ENCODE results near the gene DPH7. TPM values are rescaled to one million over a fixed set of nuclear protein-coding genes. Genes with fewer than 3 reads are reported as not detected.

Gene DPH7
- total and polyA plus RNA-seq, 2 of the 8 experiments (the other 6 are each of a cell fraction or from before 2014, with no cell fraction given), result 44.6 to 45.5 TPM

GRCh38 chr9:137550231-137550621 is 28.5 kb downstream of the DPH7 start, which contains the start of gene PNPLA7:
Gene PNPLA7, minus strand, starts transcription at chr9:137550402. Its CDS starts 205 bp downstream, at chr9:137550197.
- no peak within 1 kb of the TSS for H2BK12ac ChIP-seq (ENCODE audit: low read depth, low read length)
- H4K91ac ChIP-seq (replicated peaks; ENCODE audit: insufficient read length, low read length), result peak within 1 kb of the TSS; percentile 65
- H3K79me1 ChIP-seq (ENCODE audit: low read depth, low read length), result peaks cover 5% of the 10 kb centered on the region; the same call in 1 of the 2 replicates
- H2BK120ac ChIP-seq (replicated peaks; ENCODE audit: low read depth, low read length), result no peak within 1 kb of the TSS
- no peaks in the 10 kb centered on the region for H3K27me3 ChIP-seq (replicated peaks in 1 of 4; ENCODE audit: control insufficient read depth in 3 of 4, extremely low read depth in 1 of 4, insufficient read depth in 3 of 4, low read length in 3 of 4)
- peak within 1 kb of the TSS; percentile 25; the same call in 1 of the 2 replicates for H4K8ac ChIP-seq (ENCODE audit: extremely low read depth, insufficient read depth, low read length)
- H3K4ac ChIP-seq (replicated peaks; ENCODE audit: insufficient read length, low read depth, low read length), result no peak within 1 kb of the TSS
- no peak within 1 kb of the TSS; the same call in 1 of the 2 replicates for H3K18ac ChIP-seq (ENCODE audit: extremely low read depth, low read length)
- ChIA-PET CTCF (ENCODE audit: partially characterized antibody) (interaction anchor here (0.6 kb wide), 3 partner anchors 10 to 248 kb away, joined by 3 read pairs; partner anchors contain the start of gene NRARP), POLR2A (ENCODE audit: partially characterized antibody) (interaction anchor here (0.8 to 1.5 kb wide), 4 partner anchors 16 to 309 kb away, joined by 3 read pairs; partner anchors contain the start of genes EHMT1 and TUBB4B)
- peaks cover 0 to 7% (median 1%) of the 10 kb centered on the region in 4 experiments; a peak in 3 of 7 replicates for H3K4me1 ChIP-seq (replicated peaks in 1 of 4; ENCODE audit: control insufficient read depth in 3 of 4, insufficient read depth in 4 of 4, low read length in 3 of 4)
- H2AK5ac ChIP-seq (ENCODE audit: low read depth, low read length), result no peak within 1 kb of the TSS
- H3K23me2 ChIP-seq (ENCODE audit: low read depth, low read length), result peaks cover 7% of the 10 kb centered on the region; the same call in 1 of the 2 replicates
- peak in 1 of 2 experiments; percentile 87; a peak in 2 of 4 replicates for TF ChIP-seq SIN3A (conservative IDR thresholded peaks at IDR 0.05 in 1 of 2, IDR thresholded peaks at IDR 0.05 in 1 of 2; ENCODE audit: low read depth in 1 of 2, low read length in 2 of 2)
- TF ChIP-seq RXRA (IDR thresholded peaks at IDR 0.05; ENCODE audit: insufficient read depth, low read depth, low read length), result no peak
- TF ChIP-seq HDAC2 (IDR thresholded peaks at IDR 0.05; ENCODE audit: borderline replicate concordance in 1 of 2, low read depth in 2 of 2, low read length in 2 of 2), result peak in 1 of 2 experiments; percentile 45; a peak in 1 of 4 replicates
- peak; percentile 63 for TF ChIP-seq USF2 (IDR thresholded peaks at IDR 0.05; ENCODE audit: low read length)
- TF ChIP-seq SRF (IDR thresholded peaks at IDR 0.05; ENCODE audit: low read depth, low read length), result no peak
- TF ChIP-seq MAX (IDR thresholded peaks at IDR 0.05), result peak; percentile 93
- peaks cover 2 to 4% (median 4%) of the 10 kb centered on the region in 4 experiments; a peak in 4 of 8 replicates for H3K36me3 ChIP-seq (ENCODE audit: control insufficient read depth in 2 of 4, insufficient read depth in 4 of 4, low read length in 3 of 4)
- H3K56ac ChIP-seq (replicated peaks; ENCODE audit: insufficient read length, low read depth, low read length), result no peak within 1 kb of the TSS
- H3K4me3 ChIP-seq (ENCODE audit: extremely low read depth in 1 of 4, insufficient read depth in 2 of 4, low read depth in 3 of 4, low read length in 4 of 4), result peak within 1 kb of the TSS; percentile 35 to 78 (median 52)
- peak within 1 kb of the TSS; percentile 24 to 85 for H3K4me2 ChIP-seq (ENCODE audit: insufficient read depth in 1 of 2, low read depth in 2 of 2, low read length in 2 of 2)
- no peak within 1 kb of the TSS for H2AFZ ChIP-seq (ENCODE audit: low read length)
- DNase-seq (ENCODE audit: low read depth in 1 of 2, low spot score in 2 of 2) (peak; percentile 27 to 81), FAIRE-seq (no peak)
- no peak within 1 kb of the TSS for H2BK5ac ChIP-seq (ENCODE audit: low read depth, low read length)
- H3K9ac ChIP-seq (replicated peaks in 1 of 4; ENCODE audit: extremely low read depth in 1 of 4, low read depth in 3 of 4, low read length in 3 of 4), result 0 out of 7 replicates have a peak within 1 kb of the TSS, but pooled peaks of 2 of the 4 experiments have one; percentile 8 to 19
- H3K9me3 ChIP-seq (ENCODE audit: insufficient read depth in 2 of 2, low read depth in 1 of 2, low read length in 1 of 2), result peaks cover 7 to 12% of the 10 kb centered on the region in 2 experiments; a peak in 3 of 4 replicates
- H2BK15ac ChIP-seq (ENCODE audit: low read length), result no peak within 1 kb of the TSS
- 14% methylated on average over 11 of the region's 13 CpGs; no CpG with 5 or more reads in 1 of the 2 experiments for WGBS, 2 experiments (ENCODE audit: extremely low coverage in 1 of 2, insufficient coverage in 1 of 2, insufficient read length in 1 of 2, insufficient replicate concordance in 2 of 2, low coverage in 1 of 2, low lambda C conversion rate in 2 of 2, missing lambda C conversion rate in 1 of 2)
- no peaks in the 10 kb centered on the region for H3K79me2 ChIP-seq (ENCODE audit: control insufficient read depth in 1 of 2, insufficient read depth in 2 of 2, low read length in 2 of 2)
- peaks cover 4 to 6% of the 10 kb centered on the region in 2 experiments for H4K20me1 ChIP-seq (replicated peaks in 1 of 2; ENCODE audit: control insufficient read depth in 1 of 2, insufficient read depth in 2 of 2, low read length in 2 of 2)
- H2BK20ac ChIP-seq (ENCODE audit: low read length), result no peak within 1 kb of the TSS
- no peak within 1 kb of the TSS for H3K23ac ChIP-seq (ENCODE audit: insufficient read length)
- H4K5ac ChIP-seq (ENCODE audit: insufficient read length, low read depth, low read length), result no peak within 1 kb of the TSS
- no peak within 1 kb of the TSS for H3K27ac ChIP-seq (ENCODE audit: low read depth, low read length)
- H3K14ac ChIP-seq (ENCODE audit: insufficient read length), result no peak within 1 kb of the TSS
